ENCODE data around the gene COL17A1.

GRCh38 chr10:103990121-103990520 lies 95.6 kb downstream of the COL17A1 start:
- no peak for TF ChIP-seq CTCF (IDR thresholded peaks at IDR 0.05; ENCODE audit: low read length)
- no peak for TF ChIP-seq EZH2 (IDR thresholded peaks at IDR 0.05; ENCODE audit: borderline replicate concordance, low read length)
